Dedifferentiated amniotic fluid mesenchymal stem cell (primary cell): Measurements from ENCODE around the gene RNF208.
"Not testable (repeated sequence)": the region's sequence is repeated elsewhere in the genome, so short reads cannot be mapped to it uniquely, and the experiment has no call there.

Source experiments
- DNase-seq: peaks from one replicate; pipeline ENCODE4 v3.0.0-alpha.2; 2016; ENCODE audit errors: extremely low spot score

The RNF208 gene

DNA sequence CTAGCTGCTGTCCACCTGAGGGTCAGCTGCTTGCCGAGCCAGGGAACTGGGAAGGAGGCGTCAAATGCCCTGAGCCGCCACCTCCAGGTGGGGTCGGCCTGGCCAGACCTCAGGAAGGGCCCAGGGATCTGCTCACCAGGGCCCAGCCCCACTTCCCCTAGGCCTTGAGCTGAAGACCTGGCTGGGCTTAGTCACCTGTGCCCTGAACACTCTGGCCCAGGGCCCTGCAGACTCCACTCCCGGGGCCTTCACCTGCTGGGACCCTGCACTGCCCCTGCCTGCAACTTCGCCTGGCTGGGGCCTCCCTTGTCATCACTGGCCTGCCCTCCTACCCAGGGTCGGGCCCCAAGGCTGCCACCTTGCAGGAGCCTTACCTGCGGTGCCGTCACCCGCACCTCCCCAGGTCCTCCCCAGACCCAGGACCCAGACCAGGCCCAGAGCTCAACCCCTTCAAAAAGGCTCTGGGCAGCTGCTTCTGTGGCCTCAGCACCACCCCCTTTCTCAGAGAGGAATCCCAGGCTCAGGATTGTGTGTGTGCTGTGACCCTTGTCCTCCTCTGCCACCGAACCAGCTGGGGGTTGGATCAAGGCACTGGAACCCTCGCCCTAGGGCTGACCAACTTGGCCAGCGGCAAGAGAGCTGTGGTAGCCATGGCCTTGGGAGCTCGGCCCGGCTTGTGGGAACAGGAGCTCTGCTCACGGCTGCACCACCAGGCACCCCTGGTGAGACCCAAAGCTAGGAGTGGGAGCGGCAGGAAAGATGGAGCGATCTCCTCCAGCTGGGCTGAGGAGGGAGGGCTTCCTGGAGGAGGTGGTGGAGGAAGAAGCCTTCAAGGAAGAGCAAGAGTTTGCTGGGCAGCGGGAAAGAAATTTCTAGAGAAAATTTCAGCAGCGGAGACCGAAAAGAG is 31.9 kb upstream of the RNF208 start:
- no peak for DNase-seq

GRCh38 chr9:137252555-137253506 is 30.8 kb upstream of the RNF208 start:
- DNase-seq: no peak

DNA sequence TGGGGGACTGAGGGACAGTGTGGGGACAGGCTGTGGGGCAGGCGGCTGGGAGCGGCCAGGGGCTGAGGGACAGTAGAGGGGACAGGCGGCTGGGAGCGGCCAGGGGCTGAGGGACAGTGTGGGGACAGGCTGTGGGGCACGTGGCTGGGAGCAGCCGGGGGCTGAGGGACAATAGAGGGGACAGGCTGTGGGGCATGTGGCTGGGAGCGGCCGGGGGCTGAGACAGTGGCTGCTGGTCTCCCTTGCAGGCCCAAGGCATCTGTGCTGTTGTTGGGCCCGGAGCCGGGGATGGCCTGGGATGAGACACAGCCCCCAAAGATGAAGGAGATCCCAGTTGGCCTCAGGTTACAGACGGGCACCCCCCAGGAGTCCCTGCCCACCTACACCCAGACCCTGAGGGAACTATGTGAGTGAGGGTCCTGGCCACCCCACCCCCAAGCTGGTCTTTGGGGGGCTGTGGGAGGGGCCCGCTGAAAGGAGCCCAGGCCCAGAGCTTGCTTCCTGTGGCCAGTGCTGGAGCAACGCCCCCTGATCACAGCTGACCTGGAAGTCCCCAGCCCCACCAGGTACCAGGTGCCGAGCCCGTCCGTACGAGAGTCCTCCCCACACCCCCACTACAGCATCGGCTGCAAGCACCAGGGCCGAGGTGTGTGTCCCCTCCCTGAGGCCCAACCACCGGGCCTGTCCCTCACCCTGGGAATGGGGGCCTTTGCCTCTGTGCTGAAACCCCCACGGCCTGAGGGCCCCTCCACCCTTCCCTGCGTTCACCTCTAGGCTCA is 29.6 kb upstream of the RNF208 start:
- DNase-seq: no peak

GRCh38 chr9:137251194-137251461 is 29.1 kb upstream of the RNF208 start, which contains the start of gene STPG3:
TSS of gene STPG3 (plus strand) at chr9:137251286. CDS start at chr9:137251287, 1 bp downstream.
- no peak for DNase-seq

GRCh38 chr9:137250329-137251193 is 28.5 kb upstream of the RNF208 start:
- no peak for DNase-seq

DNA sequence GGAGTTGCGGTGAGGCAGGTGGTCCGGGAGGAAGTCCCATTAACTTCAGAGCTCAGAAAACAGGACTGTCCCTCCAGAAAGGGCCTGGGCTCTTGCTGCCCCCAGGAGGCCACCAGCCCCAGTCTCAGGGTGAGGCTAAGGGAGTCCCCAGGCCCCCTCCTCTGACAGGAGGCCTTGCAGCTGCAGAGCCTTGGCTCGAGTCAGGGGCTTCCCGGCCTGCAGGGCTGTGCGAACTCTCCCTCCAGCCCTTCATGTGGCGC is 25.8 kb upstream of the RNF208 start:
- DNase-seq: no peak

DNA sequence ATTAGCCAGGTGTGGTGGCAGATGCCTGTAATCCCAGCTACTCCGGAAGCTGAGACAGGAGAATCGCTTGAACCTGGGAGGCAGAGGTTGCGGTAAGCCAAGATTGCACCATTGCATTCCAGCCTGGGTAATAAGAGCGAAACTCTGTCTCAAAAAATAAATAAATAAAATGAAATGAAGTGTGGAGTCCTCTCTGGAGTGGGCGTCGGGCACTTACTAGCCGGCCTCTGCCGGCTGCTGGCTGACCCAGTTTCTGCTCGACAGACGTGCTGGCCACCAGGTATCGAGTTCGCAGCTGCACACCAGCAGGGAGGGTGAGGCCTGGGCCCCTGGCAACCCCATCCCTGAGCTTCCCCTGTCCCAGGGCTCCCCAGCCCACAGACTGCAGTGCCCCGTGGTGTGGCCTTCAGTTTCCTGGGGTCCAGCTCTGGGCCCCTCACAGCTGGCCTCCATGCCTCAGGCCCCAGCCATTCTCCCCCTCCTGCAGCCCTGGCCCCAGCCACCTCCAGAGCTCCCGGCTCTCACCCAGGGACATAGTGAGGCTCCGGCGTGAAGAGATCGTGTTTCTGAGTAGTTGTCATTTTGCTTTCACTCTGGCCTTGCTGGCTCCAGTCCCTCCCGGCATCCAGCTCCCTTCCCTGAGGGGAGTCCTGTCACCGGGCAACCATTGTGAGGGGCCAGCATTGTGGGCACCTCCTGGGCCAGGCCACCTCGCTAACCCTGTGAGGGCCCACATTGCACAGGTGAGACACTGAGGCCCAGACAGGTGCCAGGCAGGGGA is 25.3 kb upstream of the RNF208 start:
- DNase-seq: no peak

DNA sequence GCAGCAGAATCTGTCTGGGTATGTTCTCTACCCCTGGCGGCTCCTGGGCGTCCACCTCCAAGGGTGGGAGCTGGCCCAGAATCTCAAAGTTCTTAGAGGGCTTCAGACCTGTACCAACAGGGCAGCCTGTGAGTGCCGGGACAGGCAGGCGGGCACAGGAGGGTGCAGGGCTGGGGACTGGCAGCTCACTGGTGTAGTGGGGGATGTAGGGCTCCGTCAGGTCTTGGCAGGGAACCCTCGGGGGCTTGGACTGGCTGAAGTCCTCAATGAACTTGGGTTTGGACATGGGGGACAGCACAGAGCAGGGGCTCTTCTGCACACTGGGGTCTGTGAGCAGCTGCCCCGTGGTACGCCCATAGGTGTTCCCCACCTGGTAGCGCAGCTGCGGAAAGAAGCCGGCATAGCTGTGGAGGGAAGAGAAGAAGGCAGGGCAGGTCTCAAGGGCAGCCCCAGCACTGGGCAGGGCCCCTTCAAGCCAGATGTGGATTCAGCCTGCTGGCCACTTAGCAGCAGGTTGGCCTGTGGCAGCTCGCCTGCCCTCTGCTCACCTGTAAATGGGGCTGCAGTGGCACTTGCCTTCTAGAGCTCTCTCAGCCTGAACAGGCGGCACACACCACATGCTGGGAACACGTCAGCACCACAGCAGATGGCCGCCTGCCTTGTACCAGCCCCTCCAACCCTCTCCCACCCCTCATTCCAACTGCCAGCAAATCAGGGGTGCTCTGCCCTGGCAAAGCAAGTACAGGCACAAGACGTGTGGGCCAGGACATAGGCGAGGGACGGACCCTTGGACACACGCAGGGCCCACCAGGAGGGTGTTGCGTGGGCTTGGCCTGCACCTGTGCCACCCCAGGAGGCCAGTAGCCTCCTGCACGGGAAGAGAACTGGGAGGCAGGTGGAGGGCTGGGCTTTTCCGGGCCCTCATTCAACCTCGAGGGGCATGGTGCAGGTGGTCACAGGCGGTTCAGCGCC is 23.7 kb upstream of the RNF208 start:
- DNase-seq: no peak

DNA sequence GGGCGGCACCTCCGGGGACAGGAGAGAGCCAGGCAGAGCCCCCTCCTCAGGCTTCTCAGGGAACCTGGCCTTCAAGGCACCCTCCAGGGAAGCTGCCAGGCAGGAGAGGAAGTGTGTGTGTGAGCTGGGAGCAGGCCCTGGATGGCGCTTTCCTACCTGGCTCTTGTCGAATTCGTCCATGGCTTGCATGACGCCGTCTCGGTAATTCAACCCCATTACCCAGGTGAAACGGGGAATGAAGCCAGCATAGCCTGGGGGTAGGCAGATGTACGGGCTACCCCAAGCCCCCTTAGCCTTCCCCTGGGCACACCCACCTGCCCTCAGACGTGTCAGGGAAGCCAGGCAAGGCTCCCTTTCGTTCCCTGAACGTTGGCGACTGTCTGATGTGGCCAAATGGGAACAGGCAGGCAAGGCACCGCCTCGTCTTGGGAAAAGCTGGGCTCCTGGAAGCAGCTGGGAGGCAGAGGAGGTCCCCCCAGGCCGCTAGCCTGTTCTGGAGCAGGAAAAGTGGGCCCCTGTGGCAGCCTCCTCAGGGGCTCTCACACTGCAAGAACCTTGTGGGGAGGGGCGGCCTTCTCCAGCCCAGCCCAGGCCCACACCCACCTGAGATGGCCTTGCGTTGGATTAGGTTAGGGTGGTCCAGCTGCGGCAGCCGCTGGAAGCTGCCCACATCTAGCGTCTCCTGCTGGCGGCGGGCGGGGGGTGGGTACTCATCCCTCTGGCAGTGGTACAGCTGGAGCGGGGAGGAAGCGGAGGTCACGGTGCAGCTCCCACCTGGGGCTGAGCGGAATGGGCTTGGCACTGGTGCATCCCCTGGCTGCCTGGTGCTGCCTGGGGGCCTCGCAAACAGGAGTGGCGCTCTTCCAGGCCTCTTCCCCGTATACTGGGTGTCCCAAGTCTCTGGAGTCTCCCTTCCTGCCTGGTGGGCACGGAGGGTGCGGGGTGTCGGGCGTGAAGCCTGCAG is 22.7 kb upstream of the RNF208 start:
- DNase-seq: no peak

DNA sequence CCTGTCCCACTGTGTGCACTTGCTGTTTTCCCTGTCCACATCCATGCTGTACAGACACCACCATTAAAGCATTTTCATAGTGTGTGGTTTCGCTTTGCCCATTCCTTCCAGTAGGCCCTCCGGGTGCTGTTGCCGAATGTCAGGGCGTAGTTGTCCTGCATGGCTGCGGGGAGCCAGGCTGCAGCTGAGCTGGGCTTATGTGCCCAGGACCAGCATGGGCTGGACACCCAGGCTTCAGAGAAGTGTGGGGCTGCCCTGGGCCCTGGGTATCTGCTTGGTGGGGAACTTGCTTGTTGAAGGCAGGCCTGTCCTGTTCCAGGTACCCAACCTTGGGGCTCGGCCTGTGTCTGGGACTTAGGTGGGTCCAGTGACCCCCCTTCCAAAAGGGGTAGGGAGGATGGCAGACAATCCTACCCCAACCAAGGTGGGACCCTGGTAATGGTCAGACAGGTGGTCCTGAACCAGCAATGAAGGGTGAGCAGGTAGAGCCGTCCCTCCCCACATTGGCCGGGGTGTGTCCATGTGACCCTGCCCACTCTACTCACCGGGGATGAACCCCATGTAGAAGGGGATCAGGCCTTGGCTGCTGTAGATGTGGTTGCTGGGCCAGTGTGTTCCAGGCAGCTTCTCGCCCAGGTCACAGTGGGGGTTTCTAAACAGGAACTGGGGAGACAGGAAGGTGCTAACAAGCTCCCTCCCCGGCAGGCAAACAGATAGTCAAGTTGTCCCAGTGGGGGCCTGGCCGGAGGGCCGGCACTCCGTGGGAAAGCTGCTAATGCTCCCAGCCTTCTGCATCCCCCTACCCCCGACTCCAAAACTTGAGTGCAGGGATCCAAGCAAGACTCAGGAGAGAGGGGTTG is 21.8 kb upstream of the RNF208 start:
- DNase-seq: no peak

DNA sequence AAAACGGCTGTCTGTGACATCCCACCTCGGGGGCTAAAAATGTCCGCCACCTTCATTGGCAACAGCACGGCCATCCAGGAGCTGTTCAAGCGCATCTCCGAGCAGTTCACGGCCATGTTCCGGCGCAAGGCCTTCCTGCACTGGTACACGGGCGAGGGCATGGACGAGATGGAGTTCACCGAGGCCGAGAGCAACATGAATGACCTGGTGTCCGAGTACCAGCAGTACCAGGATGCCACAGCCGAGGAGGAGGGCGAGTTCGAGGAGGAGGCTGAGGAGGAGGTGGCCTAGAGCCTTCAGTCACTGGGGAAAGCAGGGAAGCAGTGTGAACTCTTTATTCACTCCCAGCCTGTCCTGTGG is 21.2 kb upstream of the RNF208 start:
- DNase-seq: not testable (repeated sequence)

- DNase-seq: no peak
These were observed 20.5 kb upstream of the RNF208 start for GRCh38 chr9:137242269-137243203.

DNA sequence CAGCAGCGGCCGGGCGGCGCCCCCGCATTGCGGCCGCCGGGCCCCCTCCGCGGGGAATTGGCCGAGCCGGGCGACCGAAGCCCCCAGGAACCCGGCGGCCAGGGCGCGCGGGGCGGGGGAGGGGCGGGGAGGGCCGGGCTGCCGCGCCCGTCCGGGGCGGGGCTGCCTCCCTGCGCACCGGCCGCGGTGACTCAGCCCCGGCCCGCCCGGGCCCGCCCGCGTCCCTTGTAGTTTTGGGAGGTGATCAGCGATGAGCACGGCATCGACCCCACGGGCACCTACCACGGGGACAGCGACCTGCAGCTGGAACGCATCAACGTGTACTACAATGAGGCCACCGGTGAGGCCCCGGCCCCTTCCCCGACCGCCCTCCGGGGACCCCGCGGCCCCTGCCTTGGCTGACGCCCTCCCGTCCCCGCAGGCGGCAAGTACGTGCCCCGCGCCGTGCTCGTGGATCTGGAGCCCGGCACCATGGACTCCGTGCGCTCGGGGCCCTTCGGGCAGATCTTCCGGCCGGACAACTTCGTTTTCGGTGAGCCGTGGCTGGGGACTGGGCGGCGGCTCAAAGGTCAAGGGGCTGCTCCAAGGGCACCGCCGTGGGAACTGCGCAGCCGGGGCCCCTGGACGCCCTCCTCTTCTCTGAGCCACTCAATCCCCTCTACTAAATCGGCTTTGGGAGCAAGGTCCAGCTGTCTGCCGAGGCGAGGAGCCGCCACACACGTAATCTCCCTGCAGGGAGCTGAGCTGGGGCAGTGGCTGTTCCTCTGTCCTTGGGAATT is 19.6 kb upstream of the RNF208 start:
- peak; percentile 26 for DNase-seq

GRCh38 chr9:137240841-137241489 is 18.9 kb upstream of the RNF208 start, which contains the start of gene TUBB4B:
TSS of gene TUBB4B (plus strand) at chr9:137241287. CDS start at chr9:137241361, 74 bp downstream.
- DNase-seq: peak; percentile 100
